HEK293T (cell line): Measurements from ENCODE around the gene CSTPP1.

Experiments used
- CTCF ChIA-PET: fragments of 350-600 bp; formaldehyde crosslinking; extraction: SDS; loops from one replicate; lab custom pipeline; 2021; ENCODE audit warnings: antibody characterized with exemption, inconsistent platforms; lab: Yijun Ruan, JAX
- POLR2A ChIA-PET: fragments of 350-600 bp; formaldehyde crosslinking; extraction: SDS; loops from one replicate; lab custom pipeline; 2020; ENCODE audit warnings: antibody characterized with exemption, inconsistent platforms; lab: Yijun Ruan, JAX
- DNase-seq: peaks from one replicate; pipeline ENCODE4 v3.0.0; 2012; ENCODE audit warnings: mixed read lengths; ENCODE audit errors: extremely low spot score
- ARNT ChIP-seq: fragments of 450-650 bp; IDR thresholded peaks from 2 replicates; pipeline ENCODE4 v1.6.1; 2017; ENCODE audit warnings: mild to moderate bottlenecking
- BHLHE40 ChIP-seq: fragments of 450-650 bp; IDR thresholded peaks from 2 replicates; pipeline ENCODE4 v1.6.1; 2016; ENCODE audit warnings: mild to moderate bottlenecking, moderate library complexity, borderline replicate concordance
- CTBP1 ChIP-seq: fragments of 450-650 bp; IDR thresholded peaks from 2 replicates; pipeline ENCODE4 v1.6.1; 2016; ENCODE audit warnings: borderline replicate concordance
- ELF4 ChIP-seq: fragments of 450-650 bp; IDR thresholded peaks from 2 replicates; pipeline ENCODE4 v1.6.1; 2017; ENCODE audit warnings: antibody characterized with exemption
- FOXA1 ChIP-seq: fragments of 450-650 bp; IDR thresholded peaks from 2 replicates; pipeline ENCODE4 v1.6.1; 2016; ENCODE audit warnings: mild to moderate bottlenecking
- FOXK2 ChIP-seq: fragments of 450-650 bp; IDR thresholded peaks from 2 replicates; pipeline ENCODE4 v1.6.1; 2016; ENCODE audit warnings: mild to moderate bottlenecking
- FOXM1 ChIP-seq: fragments of 450-650 bp; IDR thresholded peaks from 2 replicates; pipeline ENCODE4 v1.6.1; 2017; ENCODE audit warnings: mild to moderate bottlenecking, borderline replicate concordance
- HDGF ChIP-seq: fragments of 450-650 bp; IDR thresholded peaks from 2 replicates; pipeline ENCODE4 v1.6.1; 2017; ENCODE audit warnings: antibody characterized with exemption, borderline replicate concordance
- L3MBTL2 ChIP-seq: fragments of 450-650 bp; conservative IDR thresholded peaks from 2 replicates; pipeline ENCODE4 v1.6.1; 2016; ENCODE audit warnings: mild to moderate bottlenecking
- LEF1 ChIP-seq: fragments of 450-650 bp; IDR thresholded peaks from 2 replicates; pipeline ENCODE4 v1.6.1; 2017; ENCODE audit warnings: mild to moderate bottlenecking, borderline replicate concordance
- NFRKB ChIP-seq: fragments of 450-650 bp; IDR thresholded peaks from 2 replicates; pipeline ENCODE4 v1.6.1; 2016; ENCODE audit warnings: mild to moderate bottlenecking, moderate library complexity
- PKNOX1 ChIP-seq: fragments of 450-650 bp; IDR thresholded peaks from 2 replicates; pipeline ENCODE4 v1.6.1; 2016
- SP1 ChIP-seq: fragments of 450-650 bp; IDR thresholded peaks from 2 replicates; pipeline ENCODE4 v1.6.1; 2017
- SUZ12 ChIP-seq: fragments of 450-650 bp; IDR thresholded peaks from 2 replicates; pipeline ENCODE4 v1.6.1; 2016; ENCODE audit warnings: mild to moderate bottlenecking
- TARDBP ChIP-seq: fragments of 450-650 bp; IDR thresholded peaks from 2 replicates; pipeline ENCODE4 v1.6.1; 2016
- ZNF384 ChIP-seq: fragments of 450-650 bp; IDR thresholded peaks from 2 replicates; pipeline ENCODE4 v1.6.1; 2016

Gene CSTPP1

GRCh38 chr11:47172740-47173336, 236.3 kb downstream of the CSTPP1 start:
- TF ChIP-seq ELF4 (no peak), FOXA1 (no peak), ARNT (no peak), LEF1 (no peak), SP1 (no peak), L3MBTL2 (no peak), ZNF384 (no peak), SUZ12 (no peak), TARDBP (no peak), FOXM1 (no peak), PKNOX1 (no peak), HDGF (no peak), CTBP1 (no peak)
- no peak for DNase-seq
- CTCF ChIA-PET: interaction anchor here (1.2 kb wide), 1 partner anchor 20 kb away, joined by 3 read pairs; no protein-coding TSS in a partner anchor
- POLR2A ChIA-PET: interaction anchor here (1.2 kb wide), 1 partner anchor 76 kb away, joined by 7 read pairs; the partner anchor contains the start of gene ACP2

GRCh38 chr11:47175746-47176327, 239.3 kb downstream of the CSTPP1 start:
- ChIA-PET CTCF (no interaction called here), POLR2A (no interaction called here)
- no peak for DNase-seq
- TF ChIP-seq TARDBP: no peak

- POLR2A ChIA-PET: interaction anchor here (0.6 to 2.3 kb wide), 2 partner anchors 13 to 72 kb away, joined by 3 to 18 read pairs; partner anchors contain the start of gene ACP2
- TF ChIP-seq PKNOX1 (peak; percentile 93), HDGF (peak; percentile 19; the same call in 1 of the 2 replicates), ZNF384 (no peak), L3MBTL2 (no peak), NFRKB (no peak; the same call in 1 of the 2 replicates), ARNT (no peak), SUZ12 (no peak)
Observed at GRCh38 chr11:47176328-47177228, 240.0 kb downstream of the CSTPP1 start, which contains the start of gene ARFGAP2. Gene ARFGAP2 (minus strand): TSS chr11:47176879. CDS start chr11:47176853, 26 bp downstream.

GRCh38 chr11:47177229-47177845, 240.8 kb downstream of the CSTPP1 start:
- CTCF ChIA-PET: interaction anchor here (0.6 to 2.7 kb wide), 7 partner anchors 10 to 270 kb away, joined by 3 to 25 read pairs (median 4); partner anchors contain the start of gene ACP2
- POLR2A ChIA-PET: interaction anchor here (0.6 to 2.3 kb wide), 6 partner anchors 14 to 177 kb away, joined by 3 to 18 read pairs (median 4); partner anchors contain the start of genes ACP2 and DDB2
- peak; percentile 61 for DNase-seq
- TF ChIP-seq FOXA1 (no peak), TARDBP (0 out of 2 replicates have a peak, but pooled peaks have one; percentile 54), FOXM1 (no peak), LEF1 (no peak), BHLHE40 (no peak), PKNOX1 (no peak)

More at GRCh38 chr11:47176328-47177228, 240.0 kb downstream of the CSTPP1 start, which contains the start of gene ARFGAP2:
- CTCF ChIA-PET: interaction anchor here (0.6 to 2.7 kb wide), 2 partner anchors 11 to 270 kb away, joined by 3 to 12 read pairs; no protein-coding TSS in a partner anchor
- DNase-seq: peak; percentile 99

GRCh38 chr11:47177846-47178245, 241.3 kb downstream of the CSTPP1 start:
- TF ChIP-seq CTBP1: no peak
- no peak for TF ChIP-seq HDGF
- no peak for TF ChIP-seq NFRKB
- no peak for TF ChIP-seq FOXK2
- no peak for TF ChIP-seq ELF4
- TF ChIP-seq PKNOX1: no peak
- TF ChIP-seq ARNT: no peak
- TF ChIP-seq FOXM1: no peak
- no peak for TF ChIP-seq TARDBP
- TF ChIP-seq ZNF384: no peak
- no peak for TF ChIP-seq SP1
- TF ChIP-seq BHLHE40: no peak
- TF ChIP-seq L3MBTL2: no peak
- ChIA-PET POLR2A (interaction anchor here (0.6 to 2.3 kb wide), 6 partner anchors 9 to 176 kb away, joined by 3 to 18 read pairs (median 4); partner anchors contain the start of genes ACP2 and DDB2), CTCF (interaction anchor here (0.6 to 2.7 kb wide), 7 partner anchors 10 to 177 kb away, joined by 3 to 25 read pairs (median 4); partner anchors contain the start of gene ACP2)
- DNase-seq: no peak
